AG04449 (cell line): ENCODE data around the gene SEMA3E.

Experiments
- CTCF ChIA-PET: fragments of 350-600 bp; formaldehyde crosslinking; extraction: SDS; loops from one replicate; lab custom pipeline; 2021; ENCODE audit warnings: antibody characterized with exemption; lab: Yijun Ruan, JAX
- POLR2A ChIA-PET: fragments of 400-600, 350-600 bp; formaldehyde crosslinking; extraction: SDS; loops from one replicate; lab custom pipeline; 2020; ENCODE audit warnings: antibody characterized with exemption, inconsistent platforms; lab: Yijun Ruan, JAX
- DNase-seq: peaks from one replicate; pipeline ENCODE4 v3.0.0-alpha.2; 2010; ENCODE audit warnings: low read depth, low spot score
- H3K4me3 ChIP-seq: 2 replicates; pipeline ENCODE4 v1.5.1; 2011; ENCODE audit warnings: low read depth, mild to moderate bottlenecking, control low read depth, low read length
- CTCF ChIP-seq: IDR thresholded peaks from one replicate; pipeline ENCODE4 v1.5.1; 2011; ENCODE audit warnings: mild to moderate bottlenecking, moderate library complexity, low read length, control low read depth, inconsistent platforms; ENCODE audit not compliant: insufficient read depth; ENCODE audit errors: missing control alignments

SEMA3E gene

DNA sequence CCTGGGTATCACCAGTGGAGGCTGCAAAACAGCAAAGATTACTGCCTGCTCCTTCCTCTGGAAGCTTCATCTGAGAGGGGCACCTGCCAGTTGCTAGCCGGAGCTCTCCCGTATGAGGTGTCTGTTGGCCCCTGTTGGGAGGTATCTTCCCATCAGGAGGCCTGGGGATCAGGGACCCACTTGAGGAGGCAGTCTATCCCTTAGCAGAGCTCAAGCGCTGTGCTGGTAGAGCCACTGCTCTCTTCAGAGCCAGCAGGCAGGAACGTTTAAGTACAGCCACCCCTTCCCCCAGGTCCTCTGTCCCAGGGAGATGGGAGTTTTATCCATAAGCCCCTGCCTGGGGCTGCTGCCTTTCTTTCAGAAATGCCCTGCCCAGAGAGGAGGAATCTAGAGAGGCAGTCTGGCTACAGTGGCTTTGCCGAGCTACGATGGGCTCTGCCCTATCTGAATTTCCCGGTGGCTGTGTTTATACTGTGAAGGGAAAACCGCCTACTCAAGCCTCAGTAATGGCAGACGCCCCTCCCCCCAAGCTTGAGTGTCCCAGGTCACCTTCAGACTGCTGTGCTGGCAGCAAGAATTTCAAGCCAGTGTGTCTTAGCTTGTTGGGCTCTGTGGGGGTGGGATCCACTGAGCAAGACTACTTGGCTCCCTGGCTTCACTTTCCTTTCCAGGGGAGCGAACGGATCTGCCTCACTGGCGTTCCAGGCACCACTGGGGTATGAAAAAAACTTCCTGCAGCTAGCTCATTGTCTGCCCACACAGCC, 19.6 kb downstream of the SEMA3E start:
- CTCF ChIA-PET = no interaction called here

GRCh38 chr7:83617858-83618257, 31.1 kb downstream of the SEMA3E start:
- ChIA-PET POLR2A (no interaction called here), CTCF (no interaction called here)
- DNase-seq = no peak
- no peak overlapping the region for H3K4me3 ChIP-seq
- no peak for TF ChIP-seq CTCF

More for the DNA sequence above, 19.6 kb downstream of the SEMA3E start:
- TF ChIP-seq CTCF = no peak
- no peak for DNase-seq
- no peak overlapping the region for H3K4me3 ChIP-seq
- POLR2A ChIA-PET = no interaction called here

- no peak for TF ChIP-seq CTCF
- ChIA-PET CTCF (no interaction called here), POLR2A (no interaction called here)
- DNase-seq = no peak
- no peak overlapping the region for H3K4me3 ChIP-seq
These were observed 34.8 kb downstream of the SEMA3E start for GRCh38 chr7:83614112-83614511.

DNA sequence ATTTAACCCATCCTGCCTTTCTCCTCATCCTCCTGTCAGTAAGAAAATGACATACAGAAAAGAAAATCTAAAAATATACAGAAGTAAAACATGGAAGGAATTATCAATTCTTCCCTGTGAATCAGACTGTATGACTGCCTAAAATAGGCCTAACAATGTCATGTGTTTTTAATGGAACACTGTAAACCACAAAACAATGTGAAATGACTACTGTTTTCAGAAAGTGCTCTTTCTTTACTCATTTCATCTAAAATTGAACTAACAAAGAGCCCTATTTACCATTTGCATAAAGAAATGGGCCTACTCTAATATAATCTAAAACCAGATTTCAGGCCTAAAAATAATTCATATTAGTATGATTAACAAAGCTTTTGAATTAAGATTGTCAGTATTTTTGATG, 35.7 kb downstream of the SEMA3E start:
- ChIA-PET CTCF (no interaction called here), POLR2A (no interaction called here)
- TF ChIP-seq CTCF = no peak
- DNase-seq = no peak
- H3K4me3 ChIP-seq = no peak overlapping the region

- POLR2A ChIA-PET = no interaction called here
- H3K4me3 ChIP-seq = no peak overlapping the region
- no peak for DNase-seq
- TF ChIP-seq CTCF = no peak
- CTCF ChIA-PET = no interaction called here
These were observed 37.2 kb downstream of the SEMA3E start for GRCh38 chr7:83611776-83612175.

GRCh38 chr7:83610649-83611304, 38.2 kb downstream of the SEMA3E start:
- no peak for DNase-seq
- TF ChIP-seq CTCF = no peak
- ChIA-PET CTCF (no interaction called here), POLR2A (no interaction called here)
- no peak overlapping the region for H3K4me3 ChIP-seq
